Measurements from ENCODE around the gene ZMPSTE24.

The ZMPSTE24 gene

DNA sequence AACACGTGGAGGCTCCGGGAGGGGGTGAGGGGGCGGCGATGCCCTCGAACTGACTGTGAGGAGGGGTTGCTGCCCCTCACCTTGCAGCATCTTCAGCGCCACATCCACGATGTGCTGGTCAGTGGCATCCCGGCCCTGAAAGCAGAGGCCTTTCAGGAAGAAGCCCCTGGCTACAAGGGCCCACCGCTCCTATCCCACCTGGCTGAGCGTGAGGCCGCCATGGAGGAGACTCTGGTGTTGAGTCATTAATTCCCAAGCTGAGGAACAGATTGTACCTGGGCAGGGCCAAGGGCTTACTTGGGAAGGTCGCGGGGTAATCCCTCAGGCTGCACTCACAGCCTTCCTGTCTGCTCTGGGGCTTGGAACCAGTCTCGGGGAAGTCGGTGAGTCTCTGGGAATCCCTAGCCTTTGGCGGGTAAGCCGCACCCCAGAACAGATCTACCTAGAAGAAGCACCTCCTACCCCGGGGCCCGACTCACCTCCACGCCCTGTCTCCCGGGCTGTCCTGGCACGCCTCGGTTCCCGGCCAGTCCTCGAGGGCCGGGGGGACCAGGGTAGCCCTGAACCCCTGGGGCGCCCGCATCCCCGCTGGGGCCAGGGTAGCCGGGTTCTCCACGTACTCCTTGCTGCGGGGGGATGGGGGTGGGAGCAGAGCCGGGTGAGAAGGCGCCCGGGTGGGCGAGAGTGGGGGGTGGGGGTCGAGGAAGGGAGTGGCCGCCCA lies 45.2 kb downstream of the ZMPSTE24 start:
- no peak for DNase-seq (ENCODE audit: low read depth in 2 of 3, low spot score in 2 of 3)

DNA sequence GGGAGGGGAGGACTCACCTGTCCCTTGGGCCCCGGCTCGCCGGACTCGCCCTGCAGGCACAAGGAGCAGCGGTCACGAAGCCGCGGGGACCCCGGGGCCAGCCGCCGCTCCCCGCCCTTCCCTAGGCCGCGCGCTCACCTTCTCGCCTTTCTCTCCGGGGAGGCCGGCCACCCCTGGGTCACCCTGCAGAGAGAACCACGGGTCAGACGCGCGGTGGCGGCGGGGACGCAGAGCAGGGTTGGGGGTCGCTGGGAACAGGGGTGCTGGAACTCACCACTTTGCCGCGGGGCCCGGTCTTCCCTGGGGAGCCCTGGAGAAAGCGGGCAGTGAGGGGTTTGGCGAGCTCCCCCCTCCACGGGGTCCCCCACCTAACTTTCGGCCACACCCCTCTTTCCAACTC lies 45.8 kb downstream of the ZMPSTE24 start:
- DNase-seq (ENCODE audit: low read depth in 2 of 3, low spot score in 2 of 3): no peak

DNA sequence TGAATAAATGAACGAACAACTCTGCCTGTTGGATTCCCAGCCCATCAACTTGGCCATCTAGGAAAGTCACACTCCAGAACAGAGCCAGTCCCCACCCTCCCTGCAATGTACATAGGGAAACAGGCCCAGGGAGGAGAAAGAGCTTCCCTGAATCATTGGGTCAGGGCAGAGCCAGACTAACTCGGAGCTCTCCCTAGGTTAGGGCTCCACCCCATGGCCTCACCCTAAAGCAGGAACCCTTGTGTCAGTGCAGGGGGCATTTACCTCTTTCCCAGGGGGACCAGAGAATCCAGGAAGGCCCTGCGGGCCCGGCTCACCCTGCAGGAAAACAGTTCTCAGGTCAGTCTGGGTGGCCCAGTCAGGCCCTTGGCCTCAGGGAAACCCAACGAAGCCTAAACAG lies 47.4 kb downstream of the ZMPSTE24 start:
- DNase-seq (ENCODE audit: low read depth in 2 of 3, low spot score in 2 of 3): no peak

DNA sequence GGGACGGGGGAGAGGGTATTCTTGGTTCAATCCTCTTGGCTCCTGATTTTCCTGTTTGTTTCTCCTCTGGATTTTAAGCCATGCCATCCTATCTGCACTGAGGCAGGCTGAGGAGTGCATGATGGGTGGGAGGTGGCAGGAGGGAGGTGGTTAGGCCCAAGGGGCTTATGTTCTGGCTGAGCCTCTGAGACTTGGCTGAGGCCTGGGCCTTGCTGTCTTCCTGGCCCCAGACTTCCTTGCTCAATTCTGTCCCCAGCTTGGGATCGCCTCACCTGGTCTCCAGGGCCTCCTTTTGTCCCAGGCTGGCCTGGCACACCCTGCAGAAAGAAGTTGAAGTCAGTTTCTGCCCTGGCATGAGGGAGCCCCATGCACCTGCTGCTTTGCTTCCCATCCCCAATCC lies 47.8 kb downstream of the ZMPSTE24 start:
- no peak for DNase-seq (ENCODE audit: low read depth in 2 of 3, low spot score in 2 of 3)

DNA sequence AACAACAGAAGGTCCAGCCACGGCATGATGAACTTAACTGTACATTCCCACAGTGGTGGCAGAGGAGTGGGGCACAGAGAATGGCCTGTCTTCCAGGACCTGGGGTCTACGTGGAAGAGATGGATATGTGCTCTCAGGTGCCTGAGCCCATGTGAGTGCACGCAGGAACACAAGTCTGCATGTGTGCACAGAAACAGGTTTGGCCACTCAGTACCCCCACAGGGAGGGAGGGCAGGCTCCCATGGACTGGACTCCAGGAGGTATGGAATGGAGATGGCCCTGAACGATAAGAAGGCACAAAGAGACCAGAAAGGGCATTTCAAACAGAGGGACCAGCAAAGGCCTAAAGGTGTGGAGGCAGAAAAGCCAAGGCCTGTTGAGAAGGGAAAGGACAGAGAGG lies 48.3 kb downstream of the ZMPSTE24 start:
- DNase-seq (ENCODE audit: low read depth in 2 of 3, low spot score in 2 of 3): no peak

DNA sequence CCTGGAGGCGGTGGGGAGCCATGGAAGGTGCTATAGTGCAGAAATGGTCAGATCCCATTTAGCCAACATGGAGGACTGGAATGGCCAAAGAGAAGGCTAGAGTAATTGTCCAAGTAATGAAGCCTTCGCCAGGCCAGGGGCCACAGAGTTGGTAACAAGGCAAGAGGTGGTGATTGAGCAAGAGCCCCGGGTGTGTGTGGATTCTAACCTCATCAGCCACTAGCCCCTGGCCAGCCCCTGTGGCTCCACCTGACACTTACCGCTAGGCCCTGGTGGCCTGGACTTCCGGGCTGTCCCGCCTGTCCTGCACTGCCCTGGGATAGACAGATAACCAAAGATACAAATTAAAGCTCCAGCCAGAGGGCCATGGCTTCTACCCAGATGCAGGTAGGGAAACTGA lies 49.1 kb downstream of the ZMPSTE24 start:
- no peak for DNase-seq (ENCODE audit: low read depth in 2 of 3, low spot score in 2 of 3)

DNA sequence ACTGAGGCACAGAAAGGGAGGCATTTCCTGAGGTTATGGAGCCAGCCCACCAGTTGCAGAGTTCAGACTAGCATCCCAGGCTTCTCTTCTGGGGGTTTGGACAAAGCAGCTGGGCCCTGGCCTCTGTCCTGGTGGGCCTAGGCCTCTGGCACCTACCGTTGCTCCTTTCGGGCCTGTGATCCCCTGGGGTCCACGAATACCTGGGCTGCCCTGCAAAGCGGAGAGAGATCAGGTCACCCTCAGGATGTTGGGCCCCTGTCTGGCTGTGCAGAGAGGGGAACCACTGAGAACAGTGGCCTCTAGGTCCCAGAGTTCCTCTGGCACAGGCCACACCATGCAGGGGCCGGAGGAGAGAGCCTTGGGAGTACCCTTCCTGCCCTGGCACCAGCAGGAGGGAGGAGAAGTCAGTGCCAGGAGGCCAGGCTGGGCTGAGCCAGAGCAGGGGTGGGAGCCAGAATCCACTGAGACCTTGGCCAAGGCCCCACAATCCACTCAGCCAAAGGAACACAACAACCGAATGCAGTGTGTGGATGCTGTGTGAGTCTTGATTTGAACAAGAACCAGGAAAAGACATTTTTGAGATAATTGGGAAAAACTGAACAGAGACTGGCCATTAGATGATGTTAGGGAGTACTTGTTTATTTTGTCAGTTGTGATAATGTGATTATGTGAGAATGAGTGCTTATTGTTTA lies 50.1 kb downstream of the ZMPSTE24 start:
- DNase-seq (ENCODE audit: low read depth in 2 of 3, low spot score in 2 of 3): no peak

DNA sequence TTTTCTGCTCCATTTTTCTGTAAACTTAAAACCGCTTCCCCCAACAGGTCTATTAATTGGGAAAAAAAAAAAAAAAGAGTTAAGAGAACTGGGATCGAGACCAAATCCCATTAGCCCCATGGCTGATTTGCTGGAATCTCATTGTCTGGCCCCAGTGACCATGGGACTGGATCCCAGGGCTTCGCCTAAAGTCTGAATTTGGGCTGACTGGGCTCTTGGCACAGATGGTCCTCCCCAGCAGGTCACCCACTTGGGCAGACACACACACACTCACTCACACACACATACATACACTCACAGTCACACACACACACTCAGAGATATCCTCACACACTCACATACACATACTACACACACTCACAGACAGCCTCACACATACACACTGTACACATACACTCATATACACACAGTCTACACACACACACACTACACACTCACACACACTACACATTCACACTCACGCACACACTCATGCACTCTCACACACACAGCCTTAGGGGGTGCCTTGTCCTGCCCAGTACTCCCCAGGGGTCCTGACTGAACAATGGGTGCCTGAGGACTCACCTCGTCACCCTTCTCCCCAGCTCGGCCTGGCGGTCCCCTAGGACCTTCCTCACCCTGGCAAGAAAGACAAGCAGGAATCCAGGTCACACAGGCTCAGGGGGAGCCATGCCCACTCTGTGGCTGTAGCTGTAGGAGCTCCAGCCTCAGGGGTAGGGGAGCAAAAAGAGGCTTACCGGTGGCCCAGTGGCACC lies 51.5 kb downstream of the ZMPSTE24 start:
- DNase-seq (ENCODE audit: low read depth in 2 of 3, low spot score in 2 of 3): no peak

DNA sequence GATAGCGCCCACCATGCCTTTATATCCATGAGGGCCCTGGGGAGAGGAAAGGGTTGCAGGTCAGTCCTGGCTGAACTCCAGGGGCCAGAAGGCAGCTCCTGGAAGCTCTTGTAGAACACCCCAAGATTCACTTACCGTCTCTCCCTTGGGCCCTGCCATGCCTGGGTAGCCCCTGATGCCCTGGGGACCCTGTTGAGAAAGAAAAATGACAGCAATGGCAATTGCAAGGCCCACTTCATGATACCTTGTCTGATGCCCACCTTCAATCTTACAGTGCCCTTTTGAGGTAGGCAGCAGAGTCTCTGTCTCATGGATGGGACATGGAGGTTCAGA lies 52.1 kb downstream of the ZMPSTE24 start:
- no peak for DNase-seq (ENCODE audit: low read depth in 2 of 3, low spot score in 2 of 3)

DNA sequence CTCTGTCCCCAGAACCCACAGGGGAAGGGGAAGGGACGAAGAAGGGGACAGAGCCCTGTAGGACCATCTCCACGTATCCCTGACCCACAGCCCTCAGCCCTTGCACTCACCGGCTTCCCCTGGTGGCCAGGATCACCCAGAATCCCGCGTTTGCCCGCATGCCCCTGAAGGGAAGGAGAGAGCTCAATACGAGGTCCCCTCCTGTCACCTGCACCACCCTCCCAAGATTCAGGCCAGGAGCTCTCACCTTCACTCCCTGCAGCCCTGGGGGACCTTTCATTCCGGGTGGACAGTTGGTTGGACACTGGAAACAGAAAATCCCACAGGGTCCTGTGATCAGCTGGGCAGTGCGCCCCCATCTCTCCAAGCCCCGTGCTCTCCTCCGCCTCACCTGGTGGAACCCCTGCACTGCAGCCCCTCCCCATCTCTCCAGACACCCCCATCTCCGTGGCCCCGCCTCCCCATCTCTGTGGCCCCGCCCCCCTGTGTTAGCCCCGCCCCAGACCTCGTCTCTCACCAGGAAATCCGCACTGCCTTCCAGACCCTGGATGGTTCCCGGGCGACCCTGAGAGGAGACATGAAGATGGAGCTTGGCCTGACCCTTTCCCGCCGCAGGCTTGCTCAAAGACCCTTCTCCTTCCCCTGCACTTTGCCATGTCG lies 53.1 kb downstream of the ZMPSTE24 start:
- no peak for DNase-seq (ENCODE audit: low read depth in 2 of 3, low spot score in 2 of 3)

DNA sequence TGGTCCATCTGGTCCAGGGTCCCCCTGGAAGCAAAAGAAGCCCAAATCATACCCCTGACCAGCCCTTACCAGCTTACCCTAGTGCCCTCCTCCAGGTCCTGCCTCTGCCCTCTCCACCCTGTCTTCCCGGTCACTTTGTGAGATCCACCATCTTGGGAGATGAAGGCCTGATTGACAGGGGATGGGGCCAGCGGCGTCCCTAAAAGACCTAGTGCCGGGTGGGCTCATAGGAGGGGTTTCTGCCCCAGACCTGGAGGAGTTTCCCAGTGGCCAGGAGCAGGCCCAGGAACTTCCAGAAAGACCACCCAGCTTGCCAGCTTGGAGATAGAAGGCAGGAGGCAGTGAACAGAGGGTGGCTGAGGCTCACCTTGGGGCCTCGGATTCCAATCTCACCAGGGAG lies 53.7 kb downstream of the ZMPSTE24 start:
- DNase-seq (ENCODE audit: low read depth in 2 of 3, low spot score in 2 of 3): no peak

DNA sequence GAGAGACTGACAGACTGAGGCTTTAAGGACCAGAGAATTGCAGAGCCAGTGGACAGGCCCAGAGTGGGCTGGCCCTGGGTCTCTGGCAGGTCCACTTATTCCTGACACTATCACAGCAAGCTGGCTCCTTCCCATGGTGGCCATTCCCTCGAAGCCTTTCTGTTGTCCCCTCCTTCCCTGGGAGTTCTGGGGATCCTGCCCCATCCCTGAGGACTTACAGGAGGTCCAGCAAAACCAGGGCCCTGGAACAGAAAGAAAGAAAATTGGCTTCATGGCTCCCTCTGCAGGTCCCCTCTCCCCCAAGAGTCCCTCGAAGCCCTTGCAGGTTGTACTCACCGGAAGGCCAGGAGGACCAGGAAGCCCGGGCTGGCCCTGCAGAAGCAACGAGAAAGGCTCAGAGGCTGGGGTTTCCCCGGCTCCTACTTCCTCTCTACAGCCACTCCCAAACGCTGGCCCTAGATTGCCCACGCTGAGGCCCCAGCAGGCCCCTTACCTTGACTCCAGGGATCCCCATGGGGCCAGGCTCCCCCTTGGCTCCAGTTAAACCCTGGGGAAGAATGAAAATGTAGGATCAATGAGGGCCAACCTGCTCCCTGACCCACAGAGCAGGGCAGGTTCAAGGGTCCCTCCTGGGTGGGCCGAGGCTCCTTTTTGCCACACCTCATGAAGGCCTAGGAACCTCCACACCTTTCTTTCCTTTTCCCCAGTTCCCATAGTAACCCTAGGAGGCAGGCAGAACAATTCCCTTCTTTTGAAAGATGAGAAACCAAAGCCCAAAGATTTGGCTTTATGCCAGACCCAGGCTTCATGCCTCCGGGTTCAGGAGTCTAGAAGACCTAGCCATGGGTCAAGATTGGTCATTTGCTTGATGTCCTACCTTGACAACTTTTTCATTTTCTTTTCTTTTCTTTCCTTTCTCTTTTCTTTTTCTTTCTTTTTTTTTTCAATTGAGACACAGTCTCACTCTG lies 54.5 kb downstream of the ZMPSTE24 start:
- DNase-seq (ENCODE audit: low read depth in 2 of 3, low spot score in 2 of 3): no peak

DNA sequence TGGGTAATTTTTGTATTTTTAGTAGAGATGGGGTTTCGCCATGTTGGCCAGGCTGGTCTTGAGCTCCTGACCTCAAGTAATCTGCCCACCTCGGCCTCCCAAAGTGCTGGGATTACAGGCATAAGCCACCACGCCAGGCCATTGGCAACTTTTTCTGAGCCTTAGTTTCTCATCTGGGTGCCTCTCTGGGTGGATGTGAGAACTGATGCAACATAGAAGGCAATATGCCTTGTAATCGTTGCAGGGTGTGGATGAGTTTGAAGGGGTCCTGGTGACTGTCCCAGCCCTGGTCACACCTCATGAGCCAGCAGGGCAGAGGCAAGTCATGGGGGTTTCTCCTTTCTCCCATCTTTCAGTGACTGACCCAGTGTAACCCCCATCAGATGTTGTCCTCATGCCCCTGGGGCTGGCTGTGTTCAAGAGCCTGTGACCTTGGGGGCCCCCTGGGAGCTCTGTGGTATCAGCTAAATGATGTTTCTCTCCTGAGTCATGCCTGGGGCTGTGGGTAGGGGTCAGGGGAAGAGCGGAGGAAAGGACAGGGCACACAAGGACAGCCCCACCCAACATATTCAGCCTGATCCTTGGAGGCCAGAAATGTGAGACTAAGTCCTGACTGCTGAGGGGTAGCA lies 55.4 kb downstream of the ZMPSTE24 start:
- no peak for DNase-seq (ENCODE audit: low read depth in 2 of 3, low spot score in 2 of 3)

DNA sequence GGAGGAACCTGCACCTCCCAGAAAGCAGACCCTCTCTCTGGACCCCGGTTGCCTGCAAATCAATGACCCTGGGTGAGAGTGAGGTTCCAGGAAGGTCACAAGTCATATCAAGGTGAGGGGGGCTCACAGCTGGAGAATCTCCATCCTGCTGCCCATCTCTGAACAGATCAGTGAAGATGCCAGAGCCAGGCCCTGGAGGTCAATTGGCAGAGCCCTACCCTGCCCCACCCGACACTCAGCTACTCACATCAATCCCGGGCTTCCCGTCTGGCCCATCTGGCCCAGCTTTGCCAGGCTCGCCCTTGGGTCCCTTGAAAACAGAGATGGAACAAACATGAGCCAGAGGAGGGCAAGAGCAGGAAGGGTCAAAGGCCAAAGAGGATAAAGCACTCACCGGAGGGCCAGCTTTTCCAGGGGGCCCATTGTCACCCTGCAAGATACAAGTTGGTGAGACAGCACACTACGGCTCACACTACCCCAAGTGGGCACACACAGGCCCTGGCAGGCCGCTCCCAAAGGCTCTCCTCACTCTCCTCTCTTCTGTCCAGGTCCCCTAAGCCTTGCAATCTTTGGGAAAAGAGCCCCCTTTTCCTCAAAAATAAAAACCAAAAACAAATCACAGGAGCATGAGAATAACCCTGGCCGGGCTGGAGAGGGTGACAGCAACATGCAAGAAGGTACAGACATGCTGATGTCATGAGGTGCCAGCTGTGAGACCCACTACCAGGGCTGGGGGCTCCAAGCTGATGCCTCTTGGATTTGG lies 56.1 kb downstream of the ZMPSTE24 start:
- DNase-seq (ENCODE audit: low read depth in 2 of 3, low spot score in 2 of 3): no peak

DNA sequence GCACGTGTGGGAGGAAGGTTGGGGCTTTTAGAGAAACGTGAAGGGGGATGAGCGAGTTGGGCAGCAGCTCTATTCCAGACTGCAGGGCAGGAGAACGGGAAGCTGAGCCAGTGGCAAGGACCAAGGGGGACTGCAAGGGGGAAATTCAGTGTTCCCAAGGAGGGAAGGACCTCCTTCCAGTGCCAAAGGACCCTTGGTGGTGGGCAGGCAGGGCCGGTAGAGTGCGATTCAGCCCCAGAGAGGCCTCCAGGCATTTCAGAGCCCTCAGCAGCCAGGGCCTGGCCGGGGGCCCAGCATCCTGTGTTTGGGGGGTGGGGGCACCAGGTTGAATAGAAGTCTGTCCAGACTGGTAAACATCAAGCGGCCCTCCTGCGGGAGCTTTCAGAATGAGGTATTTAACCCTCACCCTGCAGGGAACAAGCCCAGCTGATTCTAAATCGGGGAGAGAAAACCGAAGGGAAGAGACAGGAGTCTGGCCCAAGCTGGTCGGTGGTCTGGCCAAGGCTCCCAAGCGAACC lies 56.7 kb downstream of the ZMPSTE24 start:
- no peak for DNase-seq (ENCODE audit: low read depth in 2 of 3, low spot score in 2 of 3)

DNA sequence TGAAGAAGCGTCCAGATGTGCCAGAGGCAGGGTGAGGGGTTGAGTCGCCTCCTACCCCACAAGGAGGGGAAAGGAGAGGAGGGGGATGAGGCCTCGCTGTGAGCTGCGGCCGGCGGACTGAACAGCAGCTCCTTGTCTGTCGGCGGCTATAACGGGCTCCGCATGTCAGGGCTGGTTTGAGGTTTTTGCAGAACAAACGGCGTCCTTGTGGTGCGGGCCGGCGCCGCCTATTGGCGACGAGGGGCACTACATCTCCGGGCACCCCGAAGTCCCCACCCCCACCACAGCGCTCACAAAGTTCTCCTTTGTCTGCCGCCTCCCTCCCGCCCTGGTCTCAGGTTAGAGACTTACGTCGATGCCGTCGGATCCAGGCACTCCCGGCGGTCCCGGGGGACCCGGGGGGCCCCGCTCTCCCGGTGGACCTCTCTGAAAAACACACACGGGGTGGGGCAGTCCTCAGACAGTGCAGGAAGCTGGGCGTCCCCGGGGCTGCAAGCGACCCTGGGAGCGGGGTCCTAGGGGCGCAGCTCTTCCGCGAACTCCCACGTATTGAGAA lies 57.3 kb downstream of the ZMPSTE24 start:
- DNase-seq (ENCODE audit: low read depth in 2 of 3, low spot score in 2 of 3): peak; percentile 69 to 84 (median 78)

DNA sequence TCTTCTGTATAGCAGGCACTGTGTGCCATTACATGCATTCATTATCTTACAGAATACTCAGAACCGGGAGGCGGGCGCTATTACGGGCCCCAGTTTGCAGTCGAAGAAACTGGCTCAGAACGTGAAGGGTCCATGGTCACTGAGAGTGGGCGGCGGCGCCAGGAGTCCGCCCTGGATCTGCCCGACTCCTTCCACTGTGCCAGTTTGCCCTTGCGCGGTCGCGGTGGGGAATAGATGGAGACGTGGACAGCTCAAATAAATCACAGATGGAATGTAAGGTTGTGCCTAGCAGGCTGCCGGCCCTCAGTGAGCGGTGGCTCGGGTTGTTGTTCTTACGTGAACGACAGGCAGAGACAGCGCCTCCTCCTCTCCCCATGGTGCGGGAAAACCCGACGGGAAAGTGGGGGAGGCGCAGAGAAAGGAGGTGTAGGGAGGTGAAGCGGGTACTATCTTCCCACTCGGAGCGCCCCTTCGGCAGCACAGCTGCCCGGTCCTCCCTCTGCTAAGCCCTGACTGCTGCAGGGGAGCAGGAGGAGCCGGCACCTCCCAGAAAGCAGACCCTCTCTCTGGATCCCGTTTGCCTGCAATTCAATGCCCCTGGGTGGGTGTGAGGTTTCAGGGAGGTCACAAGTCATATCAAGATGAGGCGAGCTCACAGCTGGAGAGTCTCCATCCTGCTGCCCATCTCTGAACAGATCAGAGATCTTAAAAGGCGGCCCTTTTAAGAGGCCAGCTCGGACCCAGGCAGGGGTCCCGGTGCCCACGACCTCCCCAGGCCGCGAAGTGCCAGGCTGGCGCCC lies 58.0 kb downstream of the ZMPSTE24 start:
- DNase-seq (ENCODE audit: low read depth in 2 of 3, low spot score in 2 of 3): peak in 1 of 3 experiments; percentile 25
